GM19455 (cell line): ENCODE data around the gene TM9SF3.

Source experiments
- ATAC-seq: cut with Tn5 transposase; IDR thresholded peaks from one replicate; pipeline ENCODE4 v1.9.1; 2021; ENCODE audit not compliant: unreplicated experiment

TM9SF3 gene

DNA sequence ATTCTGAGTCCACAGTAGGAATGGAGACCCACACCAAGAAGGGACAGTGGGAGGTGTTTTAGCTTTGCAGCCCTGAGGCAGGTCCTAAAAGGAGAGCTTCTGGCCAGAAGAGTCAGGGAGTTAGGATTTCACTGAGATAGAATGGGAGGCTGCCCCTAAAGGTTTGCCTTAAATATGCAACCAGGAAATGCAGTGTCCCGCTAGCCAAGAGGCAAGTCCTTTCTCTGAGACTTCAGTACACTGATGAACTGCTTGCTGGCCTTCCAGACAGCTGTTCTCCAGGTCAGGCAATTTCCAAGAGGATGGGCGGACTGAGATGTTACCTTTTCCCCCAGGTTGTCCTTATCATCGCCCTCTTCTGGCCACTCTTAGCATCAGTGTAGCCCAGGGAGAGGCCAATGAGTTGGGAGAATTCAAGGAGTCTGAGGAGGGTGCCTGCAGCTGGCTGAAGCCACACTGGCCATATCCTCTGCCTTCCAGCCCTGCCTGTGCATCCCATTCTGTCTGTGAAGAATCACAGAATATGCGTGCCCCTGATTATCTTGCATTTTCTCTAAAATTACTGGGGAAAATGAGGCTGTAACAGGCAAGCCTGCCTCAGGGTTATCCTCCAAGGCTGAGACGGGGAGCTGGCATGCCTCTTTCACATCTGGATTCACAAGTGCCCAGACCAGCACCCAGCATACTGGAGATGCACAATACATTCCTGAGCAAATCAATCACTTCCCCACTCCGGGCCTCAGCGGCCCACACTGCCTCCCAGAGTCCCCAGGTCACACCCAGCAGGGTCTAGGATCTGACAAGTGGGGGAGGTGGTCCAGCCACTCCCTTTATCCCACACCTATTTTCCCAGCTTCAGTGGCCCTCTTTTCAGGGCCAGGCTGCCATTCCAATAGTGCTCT lies 75.5 kb downstream of the TM9SF3 start:
- no peak for ATAC-seq

DNA sequence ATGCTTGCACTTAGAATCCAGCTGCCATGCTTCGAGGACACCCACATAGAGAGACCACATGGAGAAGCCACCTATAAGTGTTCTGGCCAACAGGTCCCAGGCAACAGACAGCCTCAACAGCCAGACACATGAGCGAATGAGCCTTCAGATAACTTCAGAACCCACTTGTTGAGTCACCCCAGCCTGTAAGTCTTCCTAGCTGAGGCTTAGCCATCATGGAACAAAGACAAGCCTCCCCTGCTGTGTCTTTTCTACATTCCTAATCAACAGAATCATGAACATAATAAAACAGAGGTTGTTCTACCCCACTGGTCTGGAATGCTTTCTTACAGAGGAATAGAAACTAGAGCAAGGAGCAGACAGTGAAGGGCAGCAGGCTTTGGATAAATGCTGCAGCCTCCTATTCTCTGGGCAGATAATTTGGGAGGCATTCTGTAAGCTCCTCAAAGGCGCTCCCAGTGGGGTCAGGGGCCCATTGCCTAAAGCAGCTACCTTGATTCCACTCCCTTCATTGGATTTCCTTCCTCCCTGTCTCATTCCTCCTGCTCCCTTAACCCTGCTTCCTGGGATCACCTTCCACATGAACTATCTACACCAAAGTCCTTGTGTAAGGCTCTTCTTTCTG lies 77.7 kb downstream of the TM9SF3 start:
- ATAC-seq, result no peak

DNA sequence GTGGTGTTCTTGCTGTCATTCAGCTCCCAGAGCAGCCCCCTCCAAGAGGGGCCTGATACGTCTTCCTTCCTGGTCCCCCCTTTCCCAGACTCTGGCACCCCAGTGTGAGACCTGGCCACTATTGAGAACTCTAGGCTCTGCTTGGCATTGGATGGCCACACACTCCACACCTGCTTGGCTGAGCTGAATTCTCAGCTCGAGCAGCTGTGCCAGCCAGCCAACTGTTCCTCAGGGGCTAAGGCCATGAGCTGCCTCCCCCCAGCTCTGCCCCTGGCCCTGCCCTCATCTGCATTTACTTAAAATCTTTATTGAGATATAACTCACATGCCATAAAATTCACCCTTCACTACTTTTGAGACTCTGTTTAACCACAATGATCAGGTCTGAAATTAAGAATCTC lies 79.8 kb downstream of the TM9SF3 start:
- no peak for ATAC-seq

DNA sequence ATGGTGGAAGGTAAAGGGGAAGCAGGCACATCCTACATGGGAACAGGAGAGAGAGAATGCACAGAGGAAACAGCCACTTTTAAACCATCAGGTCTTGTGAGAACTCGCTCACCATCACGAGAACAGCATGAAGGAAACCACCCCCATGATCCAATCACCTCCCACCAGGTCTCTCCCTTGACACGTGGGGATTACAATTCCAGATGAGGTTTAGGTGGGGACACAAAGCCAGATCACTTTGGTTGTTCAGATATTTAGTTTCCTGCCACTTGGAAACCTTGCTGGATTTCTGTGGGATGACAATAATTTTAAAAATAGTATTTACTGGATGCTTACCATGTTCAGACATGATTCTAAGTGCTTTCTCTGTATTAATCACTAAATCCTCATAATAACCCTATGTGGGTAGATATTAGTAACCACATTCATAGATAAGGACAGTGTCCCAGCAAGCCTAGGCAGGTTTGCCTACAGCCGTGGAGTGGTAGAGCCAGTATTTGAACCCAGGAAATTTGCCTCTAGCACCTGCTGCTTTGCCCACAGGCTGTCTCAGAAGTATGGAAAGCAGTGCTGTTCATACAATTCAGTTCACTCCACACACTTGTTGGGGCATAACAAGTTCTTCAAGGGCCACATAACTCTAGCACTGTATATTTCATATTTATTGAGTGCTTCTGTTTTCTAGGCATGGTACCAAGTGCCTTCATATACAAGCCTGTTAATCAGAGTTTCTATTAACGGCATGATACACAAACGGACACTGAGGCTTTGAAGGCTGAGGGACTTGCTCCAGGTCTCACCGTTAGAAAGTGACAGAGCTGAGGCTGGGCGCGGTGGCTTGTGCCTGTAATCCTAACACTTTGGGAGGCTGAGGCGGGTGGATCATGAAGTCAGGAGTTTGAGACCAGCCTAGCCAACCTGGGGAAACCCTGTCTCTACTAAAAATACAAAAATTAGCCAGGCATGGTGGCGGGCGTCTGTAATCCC lies 81.4 kb downstream of the TM9SF3 start:
- no peak for ATAC-seq

DNA sequence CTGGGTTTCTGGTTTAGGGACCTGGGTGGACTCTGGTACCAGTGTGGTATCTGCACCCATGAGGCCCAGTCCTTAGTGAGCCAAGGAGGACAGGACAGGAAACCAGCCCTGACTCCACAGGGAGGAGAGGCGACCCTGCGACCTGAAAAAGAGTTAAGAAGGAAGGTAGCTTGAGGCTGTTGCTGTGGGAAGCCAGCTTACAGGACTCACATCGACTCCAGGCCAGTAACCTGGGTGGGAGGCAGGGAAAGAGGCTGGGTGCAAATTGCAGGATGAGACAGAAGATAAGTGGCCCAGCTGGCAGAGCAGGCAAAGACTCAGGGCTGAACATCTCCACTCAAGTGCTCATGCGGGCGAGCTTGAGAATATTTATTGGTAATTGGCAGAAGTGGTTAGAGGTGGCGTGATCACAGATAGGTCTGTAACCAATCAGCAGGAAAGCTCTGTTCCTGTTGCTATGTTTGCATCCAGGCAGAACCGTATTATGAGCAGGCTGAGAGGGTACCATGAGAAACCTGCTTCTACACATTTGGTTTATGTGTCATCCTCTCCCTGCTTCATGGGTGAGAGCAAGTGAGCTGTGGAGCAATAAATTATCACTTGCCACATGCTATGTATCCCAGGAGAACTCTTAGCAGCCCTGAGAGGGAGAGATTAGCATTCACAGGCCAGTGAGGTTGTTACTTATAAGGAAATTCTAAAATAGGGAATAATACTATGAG lies 84.1 kb downstream of the TM9SF3 start:
- ATAC-seq, result no peak

DNA sequence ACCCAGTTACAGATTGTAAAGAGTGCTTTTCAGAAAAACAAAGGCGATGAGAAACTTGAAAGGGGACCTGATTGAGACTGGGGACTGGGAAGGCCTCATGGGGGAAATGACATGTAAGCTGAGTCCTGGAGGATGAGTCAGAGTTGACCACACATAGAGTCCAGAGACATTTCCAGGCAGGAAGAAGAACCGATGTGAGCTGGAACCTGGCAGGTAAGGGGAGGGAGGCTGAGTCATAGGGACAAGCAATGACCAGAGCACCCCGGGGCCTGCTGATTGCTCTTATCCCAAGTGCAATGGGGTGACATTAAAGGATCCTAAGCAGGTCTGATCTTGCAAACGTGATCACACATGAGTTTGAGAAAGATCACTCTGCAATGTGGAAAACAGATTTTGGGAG lies 84.8 kb downstream of the TM9SF3 start:
- ATAC-seq, result no peak

DNA sequence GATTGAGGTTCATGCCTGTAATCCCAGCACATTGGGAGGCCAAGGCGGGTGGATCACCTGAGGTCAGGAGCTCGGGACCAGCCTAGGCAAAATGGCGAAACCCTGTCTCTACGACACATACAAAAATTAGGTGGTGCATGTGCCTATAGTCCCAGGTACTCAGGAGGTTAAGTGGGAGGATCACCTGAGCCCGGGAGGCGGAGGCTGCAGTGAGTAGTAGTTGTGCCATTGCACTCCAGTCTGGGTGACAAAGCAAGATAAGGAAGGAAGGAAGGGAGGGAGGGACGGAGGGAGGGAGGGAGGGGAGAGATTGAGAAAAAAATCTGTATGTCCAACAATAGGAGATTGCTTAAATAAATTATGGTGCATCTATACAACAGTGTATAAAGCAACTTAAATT lies 86.3 kb downstream of the TM9SF3 start:
- no peak for ATAC-seq

DNA sequence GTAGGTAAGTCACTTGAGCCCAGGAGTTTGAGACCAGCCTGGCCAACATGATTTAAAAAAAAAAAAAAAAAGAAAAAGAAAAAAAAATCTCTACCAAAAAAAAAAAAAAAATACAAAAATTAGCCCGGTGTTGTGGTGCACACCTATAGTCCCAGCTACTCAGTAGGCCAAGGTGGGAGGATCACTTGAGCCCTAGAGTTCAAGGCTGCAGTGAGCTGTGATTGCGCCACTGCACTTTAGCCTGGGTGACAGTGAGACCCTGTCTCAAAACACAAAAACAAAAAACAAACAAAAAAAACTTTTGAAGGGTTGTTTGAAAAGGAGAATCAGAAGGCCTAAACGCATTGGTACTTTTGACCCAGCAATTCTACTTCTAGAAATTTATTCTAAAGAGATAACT lies 86.8 kb downstream of the TM9SF3 start:
- ATAC-seq, result no peak

DNA sequence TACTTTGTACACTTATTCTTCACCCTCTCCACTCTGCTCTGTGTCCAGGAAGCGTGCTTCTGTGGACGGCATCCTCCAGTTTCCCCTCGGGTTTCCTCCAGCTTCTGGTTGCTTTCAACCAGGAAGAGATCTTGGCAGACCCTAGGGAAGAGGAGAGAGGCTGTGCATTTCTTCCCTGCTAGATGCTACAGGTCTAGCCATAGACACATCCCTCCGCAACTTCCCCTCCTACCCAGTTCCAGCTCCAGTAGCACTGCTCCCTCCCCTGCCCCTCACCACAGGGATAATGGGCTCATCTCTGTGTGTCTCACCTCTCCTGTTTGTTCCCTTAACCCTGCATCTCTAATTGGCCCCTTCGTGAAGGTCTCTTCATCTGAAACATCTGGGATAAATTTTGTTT lies 89.4 kb downstream of the TM9SF3 start:
- ATAC-seq, result no peak

DNA sequence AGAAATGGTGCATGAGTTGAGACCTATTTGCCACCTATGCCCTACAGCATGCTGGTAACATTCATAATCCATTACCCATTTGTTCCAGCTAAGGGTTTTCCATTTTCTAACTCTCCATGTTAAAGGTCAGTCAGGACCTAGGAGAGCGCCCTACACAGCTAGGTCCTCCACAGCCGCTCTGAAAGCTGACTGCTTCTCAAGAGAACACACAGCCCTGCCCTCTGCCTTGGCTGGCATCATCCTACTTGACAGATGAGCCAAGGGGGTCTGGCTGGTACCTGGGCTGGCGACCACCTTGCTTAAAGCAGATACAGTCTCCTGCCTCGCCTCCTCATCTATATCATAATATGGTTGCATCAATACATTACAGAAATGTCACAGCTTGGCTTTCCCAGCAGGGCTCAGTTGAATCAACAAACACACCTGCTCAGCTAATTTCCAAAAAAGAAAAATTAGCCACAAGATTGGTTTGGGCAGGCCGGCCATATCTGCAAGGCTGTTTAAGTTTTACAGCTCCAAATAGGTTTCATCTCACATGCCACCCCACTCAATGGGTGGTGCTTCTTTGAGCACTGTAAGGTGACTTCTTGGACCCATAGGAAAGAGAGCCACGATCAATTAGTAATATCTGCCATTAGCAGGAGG lies 90.4 kb downstream of the TM9SF3 start:
- ATAC-seq, result no peak

DNA sequence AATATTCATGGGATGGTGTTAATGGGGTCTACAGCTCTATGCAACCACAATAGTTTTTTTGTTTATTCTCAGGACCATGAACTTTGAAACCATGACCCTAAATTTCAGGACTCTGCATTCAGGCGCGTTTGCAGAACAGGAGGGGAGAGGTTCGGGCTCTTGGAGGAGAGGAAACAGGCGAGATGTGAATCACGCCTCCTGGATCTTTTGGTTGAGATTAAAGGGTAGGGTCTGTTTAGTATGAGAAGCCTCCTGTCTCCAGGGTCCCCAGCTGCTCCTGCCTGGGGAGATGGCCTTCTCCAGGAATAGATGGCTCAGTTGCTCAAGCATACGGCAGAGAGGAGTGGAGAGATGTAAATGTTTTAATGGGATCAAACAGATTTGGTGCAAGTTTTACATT lies 91.3 kb downstream of the TM9SF3 start:
- no peak for ATAC-seq

DNA sequence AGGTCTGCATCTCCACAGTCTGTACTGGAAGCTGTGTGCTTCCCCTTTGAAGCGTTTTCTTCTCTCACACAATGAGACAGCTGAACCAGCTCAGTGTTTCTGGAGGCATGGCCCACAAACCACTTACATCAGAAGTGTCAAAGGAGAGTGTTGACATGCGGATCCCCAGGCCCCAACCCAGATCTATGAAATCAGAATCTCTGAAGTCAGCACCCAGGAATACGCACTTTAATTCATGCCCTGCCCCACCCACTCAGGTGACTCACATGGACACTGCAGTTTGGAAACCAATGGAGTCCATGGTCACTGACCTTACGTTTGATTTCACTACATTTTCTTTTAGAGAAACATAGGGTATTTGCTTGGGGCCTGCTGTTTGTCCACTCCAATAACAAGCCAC lies 92.1 kb downstream of the TM9SF3 start:
- no peak for ATAC-seq

DNA sequence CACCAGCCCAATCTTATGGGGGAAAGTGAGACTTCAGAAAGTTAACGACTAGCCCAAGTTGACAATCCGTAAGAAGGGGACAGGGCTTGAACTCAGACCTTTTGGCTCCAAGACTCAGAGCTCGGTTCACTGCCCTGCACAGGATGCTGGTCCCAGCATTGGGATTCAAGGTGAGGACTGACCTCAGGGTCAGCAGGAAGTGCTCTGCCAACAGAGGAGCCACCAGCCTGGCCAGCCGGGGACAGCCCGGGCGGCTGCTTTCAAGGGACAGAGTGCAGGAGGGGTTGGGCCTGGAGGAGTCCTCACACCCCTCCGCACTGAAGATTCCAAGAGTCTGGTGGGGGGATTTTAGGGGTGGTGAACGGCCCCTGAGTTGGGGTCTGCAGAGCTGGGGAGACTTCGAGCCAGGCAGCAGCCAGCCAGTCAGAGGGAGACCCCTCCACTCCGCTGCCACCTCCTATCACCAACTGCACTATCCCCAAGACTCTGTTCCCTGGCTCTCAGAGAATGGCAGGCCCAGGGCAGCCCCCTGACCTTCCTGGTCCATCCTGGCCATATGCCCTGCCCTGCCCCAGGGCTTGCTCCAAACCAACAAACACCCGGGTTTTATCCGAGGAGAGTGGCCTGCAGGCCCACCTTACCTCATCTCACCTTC lies 92.8 kb downstream of the TM9SF3 start:
- no peak for ATAC-seq

DNA sequence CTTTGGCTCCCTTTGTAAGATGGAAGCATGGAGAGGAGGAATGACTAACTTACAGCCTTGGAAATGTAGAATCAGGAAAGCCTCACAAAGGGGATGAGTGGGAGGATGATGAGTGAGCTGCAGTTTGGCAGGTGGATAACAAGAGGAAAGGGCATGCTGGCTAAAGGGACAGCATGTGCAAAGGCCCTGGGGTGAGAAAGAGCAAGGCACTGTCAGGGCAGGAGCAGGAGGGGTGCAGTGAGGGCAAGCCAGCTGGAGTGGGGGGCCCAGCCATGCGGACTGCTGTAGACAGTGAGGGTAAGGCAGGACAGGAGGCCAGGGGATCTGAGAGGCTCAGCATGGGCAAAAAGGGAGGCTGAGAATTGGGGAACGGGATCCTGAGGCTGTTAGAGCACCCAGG lies 93.6 kb downstream of the TM9SF3 start:
- no peak for ATAC-seq

DNA sequence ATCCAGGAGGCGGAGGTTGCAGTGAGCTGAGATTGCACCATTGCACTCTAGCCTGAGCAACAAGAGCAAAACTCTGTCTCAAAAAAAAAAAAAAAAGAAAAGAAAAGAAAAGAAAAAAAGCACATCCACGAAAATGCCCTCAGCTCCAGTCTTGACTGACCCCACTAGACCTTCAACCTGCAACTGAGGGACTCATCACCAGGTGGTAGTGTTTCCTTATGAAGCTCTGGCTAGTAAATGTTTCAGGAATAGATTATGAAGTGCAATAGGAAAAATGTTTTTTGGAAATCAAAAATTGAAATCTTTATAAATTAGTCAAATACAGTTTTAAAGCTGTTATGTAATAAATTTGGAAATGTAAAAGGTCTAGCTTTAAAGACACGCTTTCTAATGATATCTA lies 95.5 kb downstream of the TM9SF3 start:
- ATAC-seq, result no peak

DNA sequence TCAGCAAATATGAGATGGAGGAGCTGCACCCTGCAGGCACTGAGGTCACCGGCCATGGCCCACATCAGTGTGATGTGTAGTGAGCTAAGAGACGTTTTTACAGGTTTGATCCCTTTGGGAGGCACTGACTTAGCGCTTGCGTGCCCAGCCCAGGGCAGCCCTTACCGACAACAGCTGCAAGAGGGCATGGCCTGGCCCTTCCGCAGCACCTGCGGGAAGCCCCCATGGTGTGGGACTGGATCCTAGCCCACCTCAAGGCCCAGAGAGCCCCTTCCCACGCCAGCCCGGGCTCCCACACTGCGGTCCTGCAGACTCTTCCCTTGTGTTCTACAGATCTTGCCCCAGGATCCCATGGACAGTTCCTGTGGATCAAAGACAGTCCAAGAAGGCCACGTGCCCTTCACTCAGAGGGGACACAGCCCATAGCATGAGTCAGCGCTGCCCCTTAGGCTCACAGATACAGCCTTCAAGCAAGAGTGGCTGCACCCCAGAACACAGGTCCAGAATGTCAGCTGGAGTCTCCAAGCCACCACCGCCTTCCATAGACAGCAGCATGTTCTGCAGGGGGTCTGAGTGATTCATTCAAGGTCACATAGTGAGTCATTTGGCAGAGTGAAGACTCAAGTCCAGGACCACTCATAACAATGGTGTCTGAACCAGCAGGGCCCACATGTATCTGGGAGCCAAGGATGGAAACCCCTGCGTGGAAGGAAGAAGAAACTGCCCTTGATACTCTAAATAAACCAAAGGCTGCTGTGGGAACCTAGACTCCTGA lies 98.5 kb downstream of the TM9SF3 start:
- no peak for ATAC-seq

DNA sequence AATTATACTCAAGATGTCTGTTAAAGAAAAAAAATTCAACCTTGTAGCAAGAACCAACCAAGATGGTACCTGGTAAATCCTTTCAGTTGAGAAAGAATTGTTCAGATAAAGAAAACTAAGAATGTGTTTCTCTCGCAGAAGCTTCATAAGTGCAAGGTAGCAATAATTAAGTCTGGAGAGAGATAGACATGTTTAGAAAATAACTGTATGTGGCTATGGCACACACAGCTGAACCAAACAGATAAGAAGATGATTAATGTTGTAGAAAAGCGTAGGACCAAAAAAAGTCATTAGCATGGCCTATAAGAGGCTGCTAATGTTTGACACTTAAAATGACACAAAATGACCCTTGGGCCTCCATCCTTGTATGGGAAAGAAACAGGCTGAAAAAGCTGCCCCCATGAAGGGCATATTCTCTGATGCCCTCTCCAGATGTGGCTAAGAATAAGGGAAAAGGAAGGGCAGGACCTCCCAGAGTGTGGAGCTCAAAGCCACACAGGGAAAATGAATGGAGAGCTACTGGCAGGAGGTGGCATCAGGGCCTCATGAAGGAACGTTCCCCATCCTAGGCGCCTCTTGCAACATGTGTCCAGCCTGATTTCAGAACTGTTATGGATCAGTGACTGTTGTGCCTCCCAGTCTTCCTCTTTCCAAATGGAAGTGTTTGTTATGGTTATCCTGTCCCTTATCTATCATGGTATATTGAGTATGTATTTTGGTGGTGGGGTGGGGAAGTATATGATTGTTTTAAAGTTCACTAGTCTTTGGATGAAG lies 103.8 kb downstream of the TM9SF3 start:
- ATAC-seq, result no peak

DNA sequence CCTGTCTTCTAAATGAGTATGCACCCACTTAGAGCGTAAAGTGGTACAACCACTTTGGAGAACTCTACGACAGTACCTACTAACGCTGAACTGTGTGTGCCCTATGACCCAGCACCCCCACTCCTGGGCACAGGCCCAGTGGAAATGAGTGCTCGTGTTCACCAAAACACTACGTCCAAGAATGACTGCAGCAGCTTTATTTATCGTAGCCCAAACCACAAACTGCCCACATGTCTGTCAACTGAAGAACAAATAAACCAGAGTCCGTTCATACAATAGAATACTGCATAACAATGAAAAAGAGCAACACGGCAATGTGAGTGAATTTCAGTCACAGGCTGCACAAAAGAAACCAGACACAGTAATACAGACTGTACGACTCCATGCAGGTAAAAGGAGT lies 108.5 kb downstream of the TM9SF3 start:
- no peak for ATAC-seq
